IMR-90 (cell line): ENCODE results near the gene HSPB1. TPM values are rescaled to one million over a fixed set of nuclear protein-coding genes. Genes with fewer than 3 reads are reported as not detected.

ENCODE experiments used
- ATAC-seq: fragments of 200-7000 bp; cut with Tn5 transposase; 2 replicates; pipeline ENCODE4 v1.9.1; 2020; ENCODE audit warnings: low read depth, mild to moderate bottlenecking, moderate library complexity
- BruUV-seq: library from RNA; stranded (reverse); fragments of 400-500 nt; replicated peaks from 2 replicates; lab custom pipeline; 2021; lab: Mats Ljungman, UMichigan
- CTCF ChIA-PET: fragments of 300-600 bp; formaldehyde crosslinking; extraction: SDS; loops from one replicate; lab custom pipeline; 2021; ENCODE audit warnings: antibody characterized with exemption; lab: Yijun Ruan, JAX
- POLR2A ChIA-PET: fragments of 300-600 bp; sonication (Branson Sonifier 250); formaldehyde crosslinking; loops from one replicate; lab custom pipeline; 2022; ENCODE audit warnings: antibody characterized with exemption; ENCODE audit not compliant: unreplicated experiment; lab: Charles Lee
- DNase-seq: peaks from one replicate; pipeline ENCODE4 v3.0.0; 2013
- H2AFZ ChIP-seq: replicated peaks from 2 replicates; pipeline ENCODE3; 2013; ENCODE audit warnings: low read length, mild to moderate bottlenecking; ENCODE audit not compliant: poor library complexity
- H2AK5ac ChIP-seq: 2 replicates; pipeline ENCODE4 v1.6.1; 2013; ENCODE audit warnings: low read depth, low read length, inconsistent platforms
- H2AK9ac ChIP-seq: replicated peaks from 2 replicates; pipeline ENCODE3; 2013; ENCODE audit warnings: mild to moderate bottlenecking, low read depth, low read length, moderate library complexity; ENCODE audit not compliant: poor library complexity
- H2BK120ac ChIP-seq: 2 replicates; pipeline ENCODE4 v1.6.1; 2013; ENCODE audit warnings: low read depth, low read length, inconsistent platforms
- H2BK15ac ChIP-seq: 3 replicates; pipeline ENCODE4 v1.6.1; 2013; ENCODE audit warnings: low read depth, low read length, inconsistent platforms
- H2BK20ac ChIP-seq: 2 replicates; pipeline ENCODE4 v1.6.1; 2013; ENCODE audit warnings: low read depth, mild to moderate bottlenecking, inconsistent platforms, low read length, moderate library complexity
- H2BK5ac ChIP-seq: 2 replicates; pipeline ENCODE4 v1.6.1; 2013; ENCODE audit warnings: mild to moderate bottlenecking, low read depth, low read length, inconsistent platforms; ENCODE audit not compliant: poor library complexity, severe bottlenecking
- H3K14ac ChIP-seq: replicated peaks from 2 replicates; pipeline ENCODE4 v1.6.1; 2013; ENCODE audit warnings: low read depth, low read length, inconsistent platforms
- H3K18ac ChIP-seq: 2 replicates; pipeline ENCODE4 v1.6.1; 2013; ENCODE audit warnings: low read depth, low read length, control low read depth
- H3K23ac ChIP-seq: 2 replicates; pipeline ENCODE4 v1.6.1; 2013; ENCODE audit warnings: low read depth, low read length, inconsistent platforms
- H3K27ac ChIP-seq: 2 replicates; pipeline ENCODE4 v1.5.1; 2013; ENCODE audit warnings: mild to moderate bottlenecking, control low read depth, low read length; ENCODE audit not compliant: insufficient read depth
- H3K27me3 ChIP-seq: 2 replicates; pipeline ENCODE4 v1.6.1; 2013; ENCODE audit warnings: low read length; ENCODE audit not compliant: control insufficient read depth, insufficient read depth
- H3K36me3 ChIP-seq: 2 replicates; pipeline ENCODE4 v1.6.1; 2013; ENCODE audit warnings: low read length, mixed read lengths; ENCODE audit not compliant: control insufficient read depth, insufficient read depth
- H3K4ac ChIP-seq: 2 replicates; pipeline ENCODE4 v1.6.1; 2013; ENCODE audit warnings: low read depth, low read length, inconsistent platforms
- H3K4me1 ChIP-seq: 2 replicates; pipeline ENCODE4 v1.6.1; 2013; ENCODE audit warnings: low read length, mixed read lengths; ENCODE audit not compliant: control insufficient read depth, insufficient read depth
- H3K4me2 ChIP-seq: 2 replicates; pipeline ENCODE4 v1.6.1; 2013; ENCODE audit warnings: low read depth, mild to moderate bottlenecking, control low read depth, low read length, moderate library complexity
- H3K4me3 ChIP-seq: 2 replicates; pipeline ENCODE4 v1.5.1; 2013; ENCODE audit warnings: low read depth, mild to moderate bottlenecking, control low read depth, low read length, moderate library complexity; ENCODE audit not compliant: insufficient read depth
- H3K56ac ChIP-seq: 2 replicates; pipeline ENCODE4 v1.6.1; 2013; ENCODE audit warnings: low read length, inconsistent platforms; ENCODE audit not compliant: insufficient read depth; ENCODE audit errors: extremely low read depth
- H3K79me1 ChIP-seq, 2 experiments: 2 replicates each; pipeline ENCODE4 v1.6.1; 2013; ENCODE audit warnings: low read length in 2 of 2, inconsistent platforms in 1 of 2, low read depth in 1 of 2
- H3K9ac ChIP-seq: 2 replicates; pipeline ENCODE4 v1.6.1; 2013; ENCODE audit warnings: low read depth, low read length, control low read depth
- H3K9me1 ChIP-seq: 2 replicates; pipeline ENCODE4 v1.6.1; 2013; ENCODE audit warnings: low read length, inconsistent platforms; ENCODE audit not compliant: insufficient read depth
- H3K9me3 ChIP-seq: 2 replicates; pipeline ENCODE4 v1.6.1; 2013; ENCODE audit warnings: low read length; ENCODE audit not compliant: control insufficient read depth, insufficient read depth
- H4K20me1 ChIP-seq: 2 replicates; pipeline ENCODE4 v1.6.1; 2013; ENCODE audit warnings: low read length, inconsistent platforms; ENCODE audit not compliant: insufficient read depth
- H4K5ac ChIP-seq: 2 replicates; pipeline ENCODE4 v1.6.1; 2013; ENCODE audit warnings: mild to moderate bottlenecking, low read depth, low read length, control low read depth
- H4K8ac ChIP-seq, 2 experiments: 2 replicates each; pipeline ENCODE4 v1.6.1; 2013; ENCODE audit warnings: low read depth in 2 of 2, low read length in 2 of 2, control low read depth in 1 of 2, inconsistent platforms in 1 of 2
- H4K91ac ChIP-seq: 2 replicates; pipeline ENCODE4 v1.6.1; 2013; ENCODE audit warnings: low read depth, low read length, inconsistent platforms; ENCODE audit not compliant: insufficient read depth
- CEBPB ChIP-seq: IDR thresholded peaks from 2 replicates; pipeline ENCODE4 v1.6.1; 2012; ENCODE audit warnings: low read depth, low read length, improper control_type of control experiment
- CHD1 ChIP-seq: IDR thresholded peaks from 2 replicates; pipeline ENCODE4 v1.6.1; 2012; ENCODE audit warnings: low read depth, low read length, improper control_type of control experiment
- ELK1 ChIP-seq: fragments of 150-350 bp; IDR thresholded peaks from 2 replicates; pipeline ENCODE4 v1.6.1; 2016; ENCODE audit warnings: low read depth, mild to moderate bottlenecking, low read length, moderate library complexity, borderline replicate concordance
- FOS ChIP-seq: fragments of 150-350 bp; IDR thresholded peaks from 2 replicates; pipeline ENCODE4 v1.6.1; 2016; ENCODE audit warnings: low read depth, low read length
- MAFK ChIP-seq: IDR thresholded peaks from 2 replicates; pipeline ENCODE4 v1.6.1; 2012; ENCODE audit warnings: low read depth, low read length, improper control_type of control experiment
- MAZ ChIP-seq: IDR thresholded peaks from 2 replicates; pipeline ENCODE4 v1.6.1; 2012; ENCODE audit warnings: low read depth, mild to moderate bottlenecking, low read length, improper control_type of control experiment, moderate library complexity, borderline replicate concordance
- MXI1 ChIP-seq: IDR thresholded peaks from 2 replicates; pipeline ENCODE4 v1.6.1; 2012; ENCODE audit warnings: low read depth, mild to moderate bottlenecking, low read length, moderate library complexity, borderline replicate concordance
- POLR2A ChIP-seq: IDR thresholded peaks from 2 replicates; pipeline ENCODE4 v1.6.1; 2012; ENCODE audit warnings: mild to moderate bottlenecking, low read depth, low read length
- RAD21 ChIP-seq: IDR thresholded peaks from 2 replicates; pipeline ENCODE4 v1.6.1; 2012; ENCODE audit warnings: low read length, improper control_type of control experiment
- RCOR1 ChIP-seq: IDR thresholded peaks from 2 replicates; pipeline ENCODE4 v1.6.1; 2012; ENCODE audit warnings: mild to moderate bottlenecking, low read length, improper control_type of control experiment; ENCODE audit not compliant: insufficient replicate concordance
- RFX5 ChIP-seq: IDR thresholded peaks from 2 replicates; pipeline ENCODE4 v1.8.0; 2012; ENCODE audit warnings: low read depth, mild to moderate bottlenecking, low read length, moderate library complexity
- SMC3 ChIP-seq: fragments of 150-350 bp; IDR thresholded peaks from 2 replicates; pipeline ENCODE4 v1.6.1; 2016; ENCODE audit warnings: low read depth, mild to moderate bottlenecking, antibody characterized with exemption, low read length, moderate library complexity
- WGBS, 2 experiments: methylation state at CpG; one replicate each; pipeline versions ENCODE4 v1.1.5 to v1.1.7; 2013; ENCODE audit warnings: missing lambda C conversion rate in 2 of 2; ENCODE audit not compliant: insufficient read length in 1 of 2; ENCODE audit errors: extremely low coverage in 2 of 2; 5-methylcytosine and 5-hydroxymethylcytosine counted together
- dilution Hi-C: fragments of 300-500 bp; cut with HindIII; formaldehyde crosslinking; loops from one replicate; pipeline ENCODE4 v1.14.3; 2018; ENCODE audit warnings: low sequenced_read_pairs; ENCODE audit not compliant: unreplicated experiment
- in situ Hi-C: fragments of 300-500 bp; cut with MboI; formaldehyde crosslinking; loops from 3 replicates; pipeline ENCODE4 v1.14.3; 2019; ENCODE audit warnings: low sequenced_read_pairs, inconsistent platforms, mixed read lengths
- intact Hi-C: fragments of 100-400 bp; cut with micrococcal nuclease; formaldehyde crosslinking; loops from 2 replicates; pipeline ENCODE4 v1.10.0; 2022
- polyA plus RNA-seq, 3 experiments: library from polyadenylated mRNA; depleted of rRNA; stranded (reverse); fragments of >200 nt; gene quantifications; 2 replicates each; pipeline ENCODE4 v1.2.3, GENCODE V29; 2012; ENCODE audit warnings: low replicate concordance in 1 of 3
- total RNA-seq: library from RNA; depleted of rRNA; stranded (reverse); fragments of >200 nt; gene quantifications from 2 replicates; pipeline ENCODE4 v1.2.3, GENCODE V29; 2012
- TF ChIP-seq, protein P1 (sequence below): conservative IDR thresholded peaks from 2 replicates; pipeline ENCODE4 v1.5.1; 2012; ENCODE audit warnings: mild to moderate bottlenecking, low read depth, low read length, improper control_type of control experiment
- TF ChIP-seq, protein P2 (sequence below): fragments of 150-350 bp; IDR thresholded peaks from 2 replicates; pipeline ENCODE4 v1.6.1; 2017; ENCODE audit warnings: mild to moderate bottlenecking, antibody characterized with exemption, low read length, low read depth

HSPB1 gene
- total and polyA plus RNA-seq, 2 of the 4 experiments (the other 2 are of a cell fraction), result 33.2 to 1,363 TPM

- Histone ChIP-seq H3K27me3 (peaks cover 31% of the 10 kb centered on the region), H4K5ac (no peak overlapping the region), H2AFZ (no peak overlapping the region), H2BK5ac (no peak overlapping the region), H3K4ac (no peak overlapping the region), H3K23ac (no peak overlapping the region), H3K4me2 (peak overlapping the region; percentile 79; the same call in 1 of the 2 replicates), H3K27ac (no peak overlapping the region; the same call in 1 of the 2 replicates), H4K20me1 (no peaks in the 10 kb centered on the region), H2AK5ac (peak overlapping the region; percentile 43; the same call in 1 of the 2 replicates), H4K91ac (no peak overlapping the region), H3K79me1 (no peaks in the 10 kb centered on the region), H3K56ac (no peak overlapping the region), H4K8ac (no peak overlapping the region), H3K14ac (no peak overlapping the region), H2BK20ac (no peak overlapping the region), H3K4me1 (peaks cover 2% of the 10 kb centered on the region), H3K36me3 (peaks cover 5% of the 10 kb centered on the region; the same call in 1 of the 2 replicates), H3K9me1 (no peaks in the 10 kb centered on the region), H3K9ac (0 out of 2 replicates have a peak overlapping the region, but pooled peaks have one; percentile 37), H3K9me3 (peaks cover 3% of the 10 kb centered on the region; the same call in 1 of the 2 replicates), H3K18ac (no peak overlapping the region), H2BK15ac (no peak overlapping the region), H2BK120ac (no peak overlapping the region), H2AK9ac (no peak overlapping the region), H3K4me3 (peak overlapping the region; percentile 89)
- in situ Hi-C loops, result no loop called here
- no TSS peak for BruUV-seq
- DNase-seq (no peak), ATAC-seq (no peak)
- WGBS, 2 experiments, result 68% methylated on average over 6 of the region's 17 CpGs; no CpG with 5 or more reads in 1 of the 2 experiments
- POLR2A ChIA-PET, result no interaction called here
- dilution Hi-C loops, result no loop called here
- CTCF ChIA-PET, result interaction anchor here (1.3 kb wide), 1 partner anchor 105 kb away, joined by 3 read pairs; no protein-coding TSS in a partner anchor
- intact Hi-C loops, result no loop called here
- TF ChIP-seq CHD1 (no peak), FOS (no peak), POLR2A (no peak), CEBPB (no peak), MAZ (no peak), RFX5 (no peak), ELK1 (no peak), RAD21 (no peak), MAFK (no peak), RCOR1 (no peak), MXI1 (no peak), SMC3 (no peak)
- TF ChIP-seq, protein P1, sequence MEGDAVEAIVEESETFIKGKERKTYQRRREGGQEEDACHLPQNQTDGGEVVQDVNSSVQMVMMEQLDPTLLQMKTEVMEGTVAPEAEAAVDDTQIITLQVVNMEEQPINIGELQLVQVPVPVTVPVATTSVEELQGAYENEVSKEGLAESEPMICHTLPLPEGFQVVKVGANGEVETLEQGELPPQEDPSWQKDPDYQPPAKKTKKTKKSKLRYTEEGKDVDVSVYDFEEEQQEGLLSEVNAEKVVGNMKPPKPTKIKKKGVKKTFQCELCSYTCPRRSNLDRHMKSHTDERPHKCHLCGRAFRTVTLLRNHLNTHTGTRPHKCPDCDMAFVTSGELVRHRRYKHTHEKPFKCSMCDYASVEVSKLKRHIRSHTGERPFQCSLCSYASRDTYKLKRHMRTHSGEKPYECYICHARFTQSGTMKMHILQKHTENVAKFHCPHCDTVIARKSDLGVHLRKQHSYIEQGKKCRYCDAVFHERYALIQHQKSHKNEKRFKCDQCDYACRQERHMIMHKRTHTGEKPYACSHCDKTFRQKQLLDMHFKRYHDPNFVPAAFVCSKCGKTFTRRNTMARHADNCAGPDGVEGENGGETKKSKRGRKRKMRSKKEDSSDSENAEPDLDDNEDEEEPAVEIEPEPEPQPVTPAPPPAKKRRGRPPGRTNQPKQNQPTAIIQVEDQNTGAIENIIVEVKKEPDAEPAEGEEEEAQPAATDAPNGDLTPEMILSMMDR, result no peak
- TF ChIP-seq, protein P2, sequence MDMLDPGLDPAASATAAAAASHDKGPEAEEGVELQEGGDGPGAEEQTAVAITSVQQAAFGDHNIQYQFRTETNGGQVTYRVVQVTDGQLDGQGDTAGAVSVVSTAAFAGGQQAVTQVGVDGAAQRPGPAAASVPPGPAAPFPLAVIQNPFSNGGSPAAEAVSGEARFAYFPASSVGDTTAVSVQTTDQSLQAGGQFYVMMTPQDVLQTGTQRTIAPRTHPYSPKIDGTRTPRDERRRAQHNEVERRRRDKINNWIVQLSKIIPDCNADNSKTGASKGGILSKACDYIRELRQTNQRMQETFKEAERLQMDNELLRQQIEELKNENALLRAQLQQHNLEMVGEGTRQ, result no peak
Measured at GRCh38 chr7:76283254-76284159, 19.0 kb upstream of the HSPB1 start.
